Thoracic aorta (tissue), 2 donors: ENCODE results near the gene EGF. TPM values are rescaled to one million over a fixed set of nuclear protein-coding genes. Genes with fewer than 3 reads are reported as not detected.
"Not testable (repeated sequence)": the region's sequence is repeated elsewhere in the genome, so short reads cannot be mapped to it uniquely, and the experiment has no call there.

ENCODE experiments used
- ATAC-seq: fragments of 150-250 bp; one replicate; pipeline ENCODE4 v1.8.0; 2017; ENCODE audit warnings: low read depth; ENCODE audit not compliant: insufficient number of reproducible peaks, low FRiP score
- DNase-seq: peaks from one replicate; pipeline ENCODE4 v3.0.0-alpha.2; 2020; ENCODE audit warnings: low spot score
- H3K27ac ChIP-seq, 2 donors: fragments of 200-600 bp; sonication (generic); 1 replicate in 1 of 2; 2 replicates in 1 of 2; pipeline ENCODE4 v1.5.1; 2016; ENCODE audit warnings: mild to moderate bottlenecking in 2 of 2, moderate library complexity in 2 of 2
- H3K27me3 ChIP-seq: fragments of 200-600 bp; sonication (generic); replicated peaks from 2 replicates; pipeline ENCODE4 v1.6.0; 2016; ENCODE audit warnings: mild to moderate bottlenecking; ENCODE audit not compliant: insufficient read depth
- H3K36me3 ChIP-seq: fragments of 200-600 bp; sonication (generic); one replicate; pipeline ENCODE4 v1.5.1; 2016
- H3K4me1 ChIP-seq, 2 donors: fragments of 200-600 bp; sonication (generic); 1 replicate in 1 of 2; 2 replicates in 1 of 2; pipeline versions ENCODE4 v1.5.1 to v1.6.0; 2016; ENCODE audit warnings: low read depth in 2 of 2, mild to moderate bottlenecking in 1 of 2; ENCODE audit not compliant: control insufficient read depth in 1 of 2
- H3K4me3 ChIP-seq: fragments of 200-600 bp; sonication (generic); 2 replicates; pipeline ENCODE4 v1.5.1; 2016; ENCODE audit warnings: mild to moderate bottlenecking
- H3K9me3 ChIP-seq: fragments of 200-600 bp; sonication (generic); 2 replicates; pipeline ENCODE4 v1.5.1; 2016
- total RNA-seq, 2 donors: library from RNA; depleted of rRNA; stranded (reverse); fragments of >200 nt; gene quantifications; one replicate each; pipeline versions ENCODE4 v1.1.0 to v1.2.3, GENCODE V29; 2016
- TF ChIP-seq, protein P1 (sequence below): fragments of 200-600 bp; sonication (generic); IDR thresholded peaks from one replicate; pipeline ENCODE4 v1.5.1; 2019; ENCODE audit warnings: antibody characterized with exemption

Gene EGF
- total RNA-seq, 2 donors from 2014 or later: not detected

DNA sequence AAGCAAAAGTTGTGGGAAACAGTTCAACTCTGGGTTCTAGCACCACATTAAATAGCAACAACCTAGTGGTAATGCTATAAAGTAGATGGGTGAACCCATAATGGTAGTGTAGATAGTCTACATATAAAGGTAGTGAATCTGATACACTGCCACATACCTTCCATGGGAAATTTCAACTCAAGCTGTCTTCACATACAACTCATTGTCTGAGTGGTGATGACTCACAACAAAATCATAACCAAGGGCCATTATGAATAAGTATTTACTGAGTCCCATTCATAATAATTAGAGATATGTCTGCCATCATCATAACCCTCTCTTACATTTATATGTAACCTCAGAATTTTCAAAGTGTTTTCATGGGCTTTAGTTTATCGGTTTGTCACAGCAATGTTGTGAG lies 34.8 kb downstream of the EGF start:
- no peaks in the 10 kb centered on the region for H3K36me3 ChIP-seq
- H3K27ac ChIP-seq: no peak overlapping the region
- H3K9me3 ChIP-seq: no peaks in the 10 kb centered on the region
- H3K27me3 ChIP-seq: no peaks in the 10 kb centered on the region
- H3K4me1 ChIP-seq: no peaks in the 10 kb centered on the region
- DNase-seq (no peak), ATAC-seq (no peak)
- TF ChIP-seq, protein P1, sequence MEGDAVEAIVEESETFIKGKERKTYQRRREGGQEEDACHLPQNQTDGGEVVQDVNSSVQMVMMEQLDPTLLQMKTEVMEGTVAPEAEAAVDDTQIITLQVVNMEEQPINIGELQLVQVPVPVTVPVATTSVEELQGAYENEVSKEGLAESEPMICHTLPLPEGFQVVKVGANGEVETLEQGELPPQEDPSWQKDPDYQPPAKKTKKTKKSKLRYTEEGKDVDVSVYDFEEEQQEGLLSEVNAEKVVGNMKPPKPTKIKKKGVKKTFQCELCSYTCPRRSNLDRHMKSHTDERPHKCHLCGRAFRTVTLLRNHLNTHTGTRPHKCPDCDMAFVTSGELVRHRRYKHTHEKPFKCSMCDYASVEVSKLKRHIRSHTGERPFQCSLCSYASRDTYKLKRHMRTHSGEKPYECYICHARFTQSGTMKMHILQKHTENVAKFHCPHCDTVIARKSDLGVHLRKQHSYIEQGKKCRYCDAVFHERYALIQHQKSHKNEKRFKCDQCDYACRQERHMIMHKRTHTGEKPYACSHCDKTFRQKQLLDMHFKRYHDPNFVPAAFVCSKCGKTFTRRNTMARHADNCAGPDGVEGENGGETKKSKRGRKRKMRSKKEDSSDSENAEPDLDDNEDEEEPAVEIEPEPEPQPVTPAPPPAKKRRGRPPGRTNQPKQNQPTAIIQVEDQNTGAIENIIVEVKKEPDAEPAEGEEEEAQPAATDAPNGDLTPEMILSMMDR: no peak
- H3K4me3 ChIP-seq: no peak overlapping the region

DNA sequence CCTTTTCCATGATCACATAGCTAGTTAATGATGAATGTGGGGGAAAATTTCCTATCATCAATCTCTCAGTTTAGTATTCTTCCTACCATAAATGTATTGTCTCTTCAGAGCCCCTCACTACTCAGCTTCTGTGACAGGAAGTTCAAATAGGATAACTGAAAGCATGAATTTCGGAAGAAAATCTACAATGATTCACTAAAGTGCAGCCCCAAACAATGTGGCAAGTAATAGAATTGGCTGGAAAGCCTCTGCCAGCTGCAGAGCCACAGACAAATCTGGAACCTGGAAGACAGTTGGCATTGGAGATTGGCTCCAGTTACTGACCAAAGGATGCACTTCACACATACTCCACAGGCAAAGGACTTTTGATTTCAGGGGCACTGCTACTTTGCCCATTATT lies 35.2 kb downstream of the EGF start:
- H3K36me3 ChIP-seq: no peaks in the 10 kb centered on the region
- DNase-seq (no peak), ATAC-seq (no peak)
- no peak overlapping the region for H3K27ac ChIP-seq
- TF ChIP-seq, protein P1: no peak
- no peaks in the 10 kb centered on the region for H3K27me3 ChIP-seq
- no peak overlapping the region for H3K4me3 ChIP-seq
- no peaks in the 10 kb centered on the region for H3K4me1 ChIP-seq
- H3K9me3 ChIP-seq: no peaks in the 10 kb centered on the region

DNA sequence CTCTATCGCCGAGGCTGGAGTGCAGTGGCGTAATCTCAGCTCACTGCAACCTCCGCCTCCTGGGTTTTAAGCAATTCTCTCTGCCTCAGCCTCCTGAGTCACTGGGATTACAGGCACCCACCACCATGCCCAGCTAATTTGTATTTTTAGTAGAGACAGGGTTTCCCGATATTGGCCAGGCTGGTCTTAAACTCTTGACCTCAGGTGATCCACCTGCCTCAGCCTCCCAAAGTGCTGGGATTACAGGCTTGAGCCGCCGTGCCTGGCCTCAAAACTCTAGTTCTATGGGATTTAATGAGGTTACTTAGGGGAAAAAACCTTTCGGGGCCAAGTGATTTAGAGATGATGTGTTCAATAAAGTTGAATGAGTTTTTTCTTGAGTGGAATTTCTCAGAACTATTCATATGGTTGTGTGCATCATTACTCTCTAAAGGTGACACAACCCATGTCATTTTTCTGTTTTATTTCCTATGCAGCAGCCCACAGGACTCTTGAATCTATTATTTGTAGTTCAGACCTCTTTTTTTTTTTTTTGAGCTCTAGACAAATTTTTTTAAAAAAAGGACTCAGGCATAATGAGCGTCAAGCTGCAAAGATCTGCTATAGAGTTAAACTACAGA lies 36.5 kb downstream of the EGF start:
- H3K4me1 ChIP-seq, H3K27me3 ChIP-seq, DNase-seq, H3K4me3 ChIP-seq, H3K36me3 ChIP-seq, ATAC-seq, H3K9me3 ChIP-seq, H3K27ac ChIP-seq: not testable (repeated sequence)

DNA sequence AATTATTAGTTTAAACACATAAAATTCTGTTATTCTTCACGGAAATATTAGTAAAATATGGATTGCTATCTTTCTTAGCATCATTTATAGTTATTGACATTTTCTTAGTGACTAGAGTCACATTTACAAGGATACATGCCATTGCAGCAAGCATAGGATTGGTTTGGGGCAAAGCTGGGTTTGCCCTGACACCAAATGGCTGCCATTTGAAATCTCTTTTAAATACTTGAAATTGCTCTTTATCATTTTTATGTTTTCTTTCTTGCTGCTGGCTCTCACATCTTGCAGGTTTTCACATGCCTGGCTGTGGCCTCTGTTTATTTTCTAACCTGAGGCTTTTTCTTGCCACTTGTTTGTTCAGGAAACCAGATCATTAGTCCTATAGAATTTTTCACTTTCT lies 39.9 kb downstream of the EGF start:
- no peak for ATAC-seq
- no peaks in the 10 kb centered on the region for H3K9me3 ChIP-seq
- no peak overlapping the region for H3K27ac ChIP-seq
- no peak for DNase-seq
- H3K4me1 ChIP-seq: no peaks in the 10 kb centered on the region
- TF ChIP-seq, protein P1: no peak
- H3K4me3 ChIP-seq: no peak overlapping the region
- H3K27me3 ChIP-seq: no peaks in the 10 kb centered on the region
- no peaks in the 10 kb centered on the region for H3K36me3 ChIP-seq

DNA sequence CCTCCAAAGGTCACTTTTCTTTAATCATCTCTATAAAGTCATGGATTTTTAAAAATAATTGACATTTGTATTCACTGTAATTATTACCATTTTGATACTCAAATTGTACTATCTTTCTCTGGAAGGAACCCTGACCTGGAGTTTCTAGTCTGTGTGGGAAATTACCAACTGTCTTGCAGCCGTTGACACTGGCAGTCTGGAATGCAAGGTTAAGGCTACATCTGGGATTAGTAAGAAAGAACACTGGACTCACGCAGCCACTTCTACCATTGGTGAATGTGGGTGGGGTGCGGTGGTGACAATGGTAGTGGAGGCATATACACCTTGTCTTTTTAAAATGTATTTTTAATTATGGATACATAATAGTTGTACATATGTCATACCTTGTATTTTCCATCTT lies 40.9 kb downstream of the EGF start:
- no peaks in the 10 kb centered on the region for H3K27me3 ChIP-seq
- H3K9me3 ChIP-seq: no peaks in the 10 kb centered on the region
- H3K4me3 ChIP-seq: no peak overlapping the region
- DNase-seq: no peak
- TF ChIP-seq, protein P1: no peak
- no peak overlapping the region for H3K27ac ChIP-seq
- H3K36me3 ChIP-seq: no peaks in the 10 kb centered on the region
- no peaks in the 10 kb centered on the region for H3K4me1 ChIP-seq
- ATAC-seq: no peak

DNA sequence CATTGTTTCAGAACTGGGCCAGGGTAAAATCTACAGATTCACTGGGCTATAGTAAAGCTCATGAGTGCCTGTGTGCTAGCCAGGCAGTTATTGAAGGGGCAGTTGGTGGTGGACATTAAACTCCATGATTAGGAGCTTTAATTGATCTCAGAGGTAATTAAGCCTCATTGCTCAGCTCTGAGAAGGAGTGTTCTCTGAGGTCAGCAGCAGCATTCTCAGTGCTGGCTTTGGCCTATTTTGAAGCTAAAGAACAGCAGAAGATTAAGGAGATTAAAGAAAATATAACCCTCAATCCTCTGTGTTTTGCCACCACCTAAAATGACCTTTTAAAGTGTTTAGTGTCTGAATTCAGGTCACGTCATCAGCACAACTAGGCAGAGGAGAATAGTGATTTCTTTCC lies 42.5 kb downstream of the EGF start:
- DNase-seq (no peak), ATAC-seq (no peak)
- no peak overlapping the region for H3K27ac ChIP-seq
- TF ChIP-seq, protein P1: no peak
- no peak overlapping the region for H3K4me3 ChIP-seq
- no peaks in the 10 kb centered on the region for H3K4me1 ChIP-seq
- no peaks in the 10 kb centered on the region for H3K36me3 ChIP-seq
- H3K9me3 ChIP-seq: no peaks in the 10 kb centered on the region
- H3K27me3 ChIP-seq: no peaks in the 10 kb centered on the region
